GM19467 (cell line): Measurements from ENCODE around the gene LARGE2.

ENCODE experiments used
- ATAC-seq: cut with Tn5 transposase; IDR thresholded peaks from one replicate; pipeline ENCODE4 v1.9.1; 2021; ENCODE audit warnings: mild to moderate bottlenecking, moderate library complexity; ENCODE audit not compliant: unreplicated experiment

LARGE2 gene

DNA sequence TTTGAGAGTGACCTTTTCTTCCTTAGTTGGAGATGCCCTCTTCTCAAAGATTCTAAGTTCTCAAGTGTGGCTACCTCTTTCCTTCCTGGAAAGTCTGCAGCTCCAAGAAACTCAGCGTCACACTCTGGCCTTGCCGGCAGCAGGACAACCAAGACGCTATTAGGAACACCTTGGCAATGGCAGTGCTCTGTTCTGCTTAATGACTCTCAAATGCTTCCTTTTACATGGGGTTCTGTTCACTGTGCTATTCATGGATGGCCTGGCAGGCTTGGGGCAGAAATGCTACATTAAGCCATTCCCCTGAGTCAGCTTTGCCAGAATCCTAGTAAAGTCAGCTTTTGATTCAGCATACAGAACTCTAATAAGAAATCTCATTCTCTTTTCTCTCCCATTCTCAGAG lies 25.9 kb downstream of the LARGE2 start:
- no peak for ATAC-seq

- ATAC-seq = no peak
Observed at GRCh38 chr11:45949992-45950407, 27.5 kb downstream of the LARGE2 start.

DNA sequence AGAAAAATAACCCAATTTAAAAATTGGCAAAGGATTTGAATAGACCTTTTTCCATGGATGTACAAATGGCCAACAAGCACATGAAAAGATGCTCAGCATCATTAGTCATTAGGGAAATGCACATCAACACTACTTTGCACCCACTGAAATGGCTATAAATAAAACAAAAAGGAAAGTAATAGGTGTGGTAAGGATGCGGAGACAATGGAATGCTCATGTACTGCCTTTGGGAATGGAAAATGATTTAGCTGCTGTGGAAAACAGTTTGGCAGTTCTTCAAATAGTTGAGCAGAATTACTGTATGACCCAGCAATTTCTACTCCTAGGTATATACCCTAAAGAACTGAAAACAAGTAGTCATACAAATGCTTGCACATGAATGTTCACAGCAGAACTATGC lies 37.4 kb downstream of the LARGE2 start:
- no peak for ATAC-seq

DNA sequence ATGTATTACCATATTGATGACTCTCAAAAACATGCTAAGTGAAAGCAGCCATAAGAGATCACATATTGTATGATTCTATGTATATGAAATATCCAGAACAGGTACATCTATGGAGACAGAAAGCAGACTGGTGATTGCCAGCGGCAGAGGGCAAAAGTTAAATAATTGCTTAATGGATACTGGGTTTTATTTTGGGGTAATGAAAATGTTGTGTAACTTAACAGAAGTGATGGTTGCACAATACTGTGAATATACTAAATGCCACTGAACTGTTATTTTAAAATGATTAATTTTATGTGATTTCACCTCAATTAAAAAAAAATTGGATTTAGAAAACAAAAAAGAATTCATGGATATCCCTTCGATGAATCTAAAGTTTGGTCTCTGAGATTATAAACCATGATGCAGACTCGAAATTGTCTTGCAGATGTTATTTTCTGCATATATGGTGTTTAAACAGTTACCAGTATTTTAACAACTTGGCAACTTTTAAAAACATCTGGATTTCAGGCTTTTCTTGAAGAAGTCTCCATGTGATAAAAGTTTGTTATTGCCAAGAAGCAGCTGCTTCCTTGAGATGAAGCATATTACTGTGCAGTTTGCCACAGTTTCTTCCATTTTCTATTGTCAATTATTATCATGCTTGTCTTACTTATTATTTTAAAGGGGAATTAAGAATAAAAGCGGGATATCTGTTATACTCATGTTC lies 38.1 kb downstream of the LARGE2 start:
- ATAC-seq = no peak

DNA sequence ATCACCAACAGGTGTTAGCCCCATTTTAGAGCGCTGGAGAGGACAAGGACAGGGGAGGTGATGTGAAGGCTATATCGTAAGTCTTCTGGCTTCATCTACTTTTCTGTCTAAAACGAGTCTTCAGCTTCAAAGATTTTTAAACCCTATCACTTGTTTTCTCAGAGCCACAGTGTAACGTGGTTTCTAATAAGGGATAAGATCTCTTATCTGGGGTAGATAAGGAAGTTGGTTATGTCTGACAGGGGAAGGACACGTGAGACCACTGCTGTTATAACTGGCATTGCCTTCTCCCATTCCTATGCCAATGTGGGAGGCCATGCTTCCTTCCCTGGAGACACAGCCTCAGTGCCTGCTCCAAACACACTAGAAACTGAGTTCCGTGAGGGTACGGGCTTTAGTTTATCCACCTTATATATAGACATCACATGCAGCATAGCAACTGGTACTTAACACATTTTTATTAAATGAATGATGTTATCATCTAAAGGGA lies 39.3 kb downstream of the LARGE2 start:
- no peak for ATAC-seq

- no peak for ATAC-seq
Observed at GRCh38 chr11:45964911-45965389, 42.5 kb downstream of the LARGE2 start.

GRCh38 chr11:45967506-45967905 lies 45.0 kb downstream of the LARGE2 start:
- ATAC-seq = no peak

DNA sequence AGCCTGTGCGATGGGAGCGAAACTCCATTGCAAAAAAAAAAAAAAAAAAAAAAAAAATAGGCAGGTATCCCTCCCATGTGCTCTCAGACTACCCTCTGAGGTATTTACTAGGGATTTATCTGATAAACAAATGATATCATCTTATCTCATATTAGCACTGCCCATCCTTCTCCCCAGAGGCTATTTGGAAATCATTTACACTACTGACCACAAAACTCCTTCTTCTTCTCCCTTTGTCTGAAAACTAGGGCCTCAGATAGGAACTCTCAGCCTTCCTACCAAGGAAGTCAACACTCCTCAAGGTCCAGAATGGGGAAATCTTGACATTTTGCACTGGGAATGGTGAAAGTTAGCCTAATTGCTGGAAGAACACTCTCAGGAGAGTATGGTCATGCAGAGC lies 46.4 kb downstream of the LARGE2 start:
- no peak for ATAC-seq

GRCh38 chr11:45973601-45974000 lies 51.1 kb downstream of the LARGE2 start:
- ATAC-seq = no peak

- ATAC-seq = no peak
Observed at GRCh38 chr11:45974806-45975205, 52.4 kb downstream of the LARGE2 start.
